ENCODE data around the gene FETUB. TPM values are rescaled to one million over a fixed set of nuclear protein-coding genes. Genes with fewer than 3 reads are reported as not detected.

Gene FETUB
- total RNA-seq, 1 experiment from 2014 or later, result not detected

DNA sequence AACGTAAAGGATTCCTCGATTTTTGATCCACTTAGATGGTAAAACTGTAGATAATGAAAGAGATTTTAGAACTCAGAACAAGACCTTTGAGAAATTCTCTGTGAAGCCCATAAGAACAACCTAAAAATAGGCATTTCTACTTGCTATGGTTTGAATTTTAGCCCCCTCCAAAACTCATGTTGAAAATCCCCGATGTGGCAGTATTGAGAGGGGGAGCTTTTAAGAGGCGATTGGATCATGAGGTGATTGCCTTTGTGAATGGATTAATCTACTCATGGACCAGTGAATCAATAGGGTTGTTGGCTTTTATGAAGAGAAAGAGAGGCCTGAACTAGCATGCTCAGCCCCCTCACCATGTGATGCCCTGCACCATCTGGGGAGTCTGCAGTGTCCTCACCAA lies 47.5 kb upstream of the FETUB start:
- no peaks in the 10 kb centered on the region for H3K9me3 ChIP-seq (ENCODE audit: control insufficient read depth in 1 of 2, insufficient read depth in 1 of 2, low read depth in 1 of 2, low read length in 2 of 2)
- no peaks in the 10 kb centered on the region for H3K79me2 ChIP-seq (ENCODE audit: insufficient read depth, low read length)
- no peaks in the 10 kb centered on the region for H4K20me1 ChIP-seq (ENCODE audit: insufficient read depth)
- H3K9ac ChIP-seq (ENCODE audit: low read length), result no peak overlapping the region
- no TSS peak for BruUV-seq (replicated peaks)
- DNase-seq (ENCODE audit: low read depth, low spot score) (no peak), ATAC-seq (no peak)
- no peak overlapping the region for H2AFZ ChIP-seq (ENCODE audit: low read depth, low read length, poor library complexity, severe bottlenecking)
- no peak overlapping the region for H3K4me3 ChIP-seq (replicated peaks in 1 of 2; ENCODE audit: low read depth in 1 of 2, low read length in 2 of 2)
- intact Hi-C loops (cut with micrococcal nuclease), result no loop called here
- RAD21 ChIA-PET (ENCODE audit: low non-redundant PET in 1 of 2, low total read pairs in 2 of 2, uncharacterized antibody in 2 of 2, unreplicated experiment in 2 of 2), result no interaction called here
- no peak for TF ChIP-seq ZNF274 (IDR thresholded peaks at IDR 0.05; ENCODE audit: low read depth, low read length)
- no peak for TF ChIP-seq EZH2phosphoT487 (IDR thresholded peaks at IDR 0.05; ENCODE audit: borderline replicate concordance)
- TF ChIP-seq SP1 (IDR thresholded peaks at IDR 0.05; ENCODE audit: low read depth), result no peak
- TF ChIP-seq POLR2AphosphoS5 (IDR thresholded peaks at IDR 0.05; ENCODE audit: low read depth, low read length), result no peak
- no peak for TF ChIP-seq SRF (IDR thresholded peaks at IDR 0.05; ENCODE audit: low read depth)
- no peak for TF ChIP-seq FOSL1 (IDR thresholded peaks at IDR 0.05; ENCODE audit: low read depth)
- no peak for TF ChIP-seq RAD21 (IDR thresholded peaks at IDR 0.05; ENCODE audit: low read depth)
- TF ChIP-seq CBX3 (IDR thresholded peaks at IDR 0.05; ENCODE audit: low read depth), result no peak
- TF ChIP-seq ELF1 (IDR thresholded peaks at IDR 0.05; ENCODE audit: borderline replicate concordance, low read depth), result no peak
- TF ChIP-seq JUND (IDR thresholded peaks at IDR 0.05), result no peak
- TF ChIP-seq, protein P1, sequence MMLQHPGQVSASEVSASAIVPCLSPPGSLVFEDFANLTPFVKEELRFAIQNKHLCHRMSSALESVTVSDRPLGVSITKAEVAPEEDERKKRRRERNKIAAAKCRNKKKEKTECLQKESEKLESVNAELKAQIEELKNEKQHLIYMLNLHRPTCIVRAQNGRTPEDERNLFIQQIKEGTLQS (IDR thresholded peaks at IDR 0.05), result no peak
- TF ChIP-seq YY1 (IDR thresholded peaks at IDR 0.05; ENCODE audit: extremely low read depth, insufficient replicate concordance, low read depth, low read length), result no peak
- CTCF ChIA-PET, result no interaction called here
- H3K27me3 ChIP-seq (ENCODE audit: insufficient read depth, low read length), result no peaks in the 10 kb centered on the region
- no peak overlapping the region for H3K27ac ChIP-seq (ENCODE audit: low read depth, low read length)
- peaks cover 16 to 24% of the 10 kb centered on the region in 2 experiments for H3K4me1 ChIP-seq (ENCODE audit: control insufficient read depth in 1 of 2, insufficient read depth in 2 of 2, low read length in 2 of 2)
- no peaks in the 10 kb centered on the region for H3K36me3 ChIP-seq (ENCODE audit: control insufficient read depth in 1 of 2, insufficient read depth in 2 of 2, low read length in 2 of 2)
- no peak overlapping the region for H3K4me2 ChIP-seq (ENCODE audit: low read length)
- no peaks in the 10 kb centered on the region for H3K9me2 ChIP-seq (ENCODE audit: insufficient read depth)
- POLR2A ChIA-PET, result no interaction called here

DNA sequence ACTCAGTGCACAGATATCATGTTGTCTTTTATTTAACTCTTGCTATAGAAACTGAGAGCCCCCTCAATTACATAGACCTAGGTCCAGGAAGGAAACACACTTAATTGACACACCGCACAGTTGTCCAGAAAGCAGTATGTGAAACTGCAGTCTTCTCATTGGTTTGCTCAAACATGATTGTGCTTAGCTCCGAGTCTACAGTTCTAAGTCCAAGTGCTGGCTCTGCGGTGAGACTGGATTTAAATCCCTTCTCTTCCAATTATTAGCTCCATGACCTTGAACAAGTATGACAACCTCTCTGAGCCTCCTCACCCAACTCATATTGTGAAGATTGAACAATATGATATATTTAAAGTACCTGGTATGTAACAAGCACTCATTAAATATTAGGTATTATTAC lies 46.3 kb upstream of the FETUB start:
- DNase-seq (ENCODE audit: low read depth, low spot score) (no peak), ATAC-seq (no peak)
- intact Hi-C loops (cut with micrococcal nuclease), result no loop called here
- H3K79me2 ChIP-seq (ENCODE audit: insufficient read depth, low read length), result no peaks in the 10 kb centered on the region
- no peaks in the 10 kb centered on the region for H3K9me3 ChIP-seq (ENCODE audit: control insufficient read depth in 1 of 2, insufficient read depth in 1 of 2, low read depth in 1 of 2, low read length in 2 of 2)
- no peak overlapping the region for H3K27ac ChIP-seq (ENCODE audit: low read depth, low read length)
- no peak overlapping the region for H3K4me3 ChIP-seq (replicated peaks in 1 of 2; ENCODE audit: low read depth in 1 of 2, low read length in 2 of 2)
- peaks cover 11 to 16% of the 10 kb centered on the region in 2 experiments for H3K4me1 ChIP-seq (ENCODE audit: control insufficient read depth in 1 of 2, insufficient read depth in 2 of 2, low read length in 2 of 2)
- no peaks in the 10 kb centered on the region for H3K27me3 ChIP-seq (ENCODE audit: insufficient read depth, low read length)
- no peaks in the 10 kb centered on the region for H3K36me3 ChIP-seq (ENCODE audit: control insufficient read depth in 1 of 2, insufficient read depth in 2 of 2, low read length in 2 of 2)
- ChIA-PET POLR2A (no interaction called here), CTCF (no interaction called here), RAD21 (ENCODE audit: low non-redundant PET in 1 of 2, low total read pairs in 2 of 2, uncharacterized antibody in 2 of 2, unreplicated experiment in 2 of 2) (no interaction called here)
- H4K20me1 ChIP-seq (ENCODE audit: insufficient read depth), result no peaks in the 10 kb centered on the region
- no peak overlapping the region for H2AFZ ChIP-seq (ENCODE audit: low read depth, low read length, poor library complexity, severe bottlenecking)
- no peaks in the 10 kb centered on the region for H3K9me2 ChIP-seq (ENCODE audit: insufficient read depth)
- BruUV-seq (replicated peaks), result no TSS peak
- H3K4me2 ChIP-seq (ENCODE audit: low read length), result no peak overlapping the region
- H3K9ac ChIP-seq (ENCODE audit: low read length), result no peak overlapping the region
- no peak for TF ChIP-seq YY1 (IDR thresholded peaks at IDR 0.05; ENCODE audit: extremely low read depth, insufficient replicate concordance, low read depth, low read length)
- no peak for TF ChIP-seq CBX3 (IDR thresholded peaks at IDR 0.05; ENCODE audit: low read depth)
- no peak for TF ChIP-seq CEBPB (IDR thresholded peaks at IDR 0.05; ENCODE audit: low read depth)
- no peak for TF ChIP-seq POLR2A (IDR thresholded peaks at IDR 0.05; ENCODE audit: borderline replicate concordance, extremely low read depth, insufficient read depth, insufficient read length)
- no peak for TF ChIP-seq EZH2 (IDR thresholded peaks at IDR 0.05)
- TF ChIP-seq, protein P2, sequence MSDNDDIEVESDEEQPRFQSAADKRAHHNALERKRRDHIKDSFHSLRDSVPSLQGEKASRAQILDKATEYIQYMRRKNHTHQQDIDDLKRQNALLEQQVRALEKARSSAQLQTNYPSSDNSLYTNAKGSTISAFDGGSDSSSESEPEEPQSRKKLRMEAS (IDR thresholded peaks at IDR 0.05), result no peak
- no peak for TF ChIP-seq SP1 (IDR thresholded peaks at IDR 0.05; ENCODE audit: low read depth)
- TF ChIP-seq ZFX (IDR thresholded peaks at IDR 0.05), result no peak
- TF ChIP-seq JUND (IDR thresholded peaks at IDR 0.05), result no peak
- no peak for TF ChIP-seq EZH2phosphoT487 (IDR thresholded peaks at IDR 0.05; ENCODE audit: borderline replicate concordance)
- TF ChIP-seq TCF7L2 (IDR thresholded peaks at IDR 0.05; ENCODE audit: borderline replicate concordance, extremely low read depth, insufficient read depth, insufficient read length), result no peak
- TF ChIP-seq, protein P3, sequence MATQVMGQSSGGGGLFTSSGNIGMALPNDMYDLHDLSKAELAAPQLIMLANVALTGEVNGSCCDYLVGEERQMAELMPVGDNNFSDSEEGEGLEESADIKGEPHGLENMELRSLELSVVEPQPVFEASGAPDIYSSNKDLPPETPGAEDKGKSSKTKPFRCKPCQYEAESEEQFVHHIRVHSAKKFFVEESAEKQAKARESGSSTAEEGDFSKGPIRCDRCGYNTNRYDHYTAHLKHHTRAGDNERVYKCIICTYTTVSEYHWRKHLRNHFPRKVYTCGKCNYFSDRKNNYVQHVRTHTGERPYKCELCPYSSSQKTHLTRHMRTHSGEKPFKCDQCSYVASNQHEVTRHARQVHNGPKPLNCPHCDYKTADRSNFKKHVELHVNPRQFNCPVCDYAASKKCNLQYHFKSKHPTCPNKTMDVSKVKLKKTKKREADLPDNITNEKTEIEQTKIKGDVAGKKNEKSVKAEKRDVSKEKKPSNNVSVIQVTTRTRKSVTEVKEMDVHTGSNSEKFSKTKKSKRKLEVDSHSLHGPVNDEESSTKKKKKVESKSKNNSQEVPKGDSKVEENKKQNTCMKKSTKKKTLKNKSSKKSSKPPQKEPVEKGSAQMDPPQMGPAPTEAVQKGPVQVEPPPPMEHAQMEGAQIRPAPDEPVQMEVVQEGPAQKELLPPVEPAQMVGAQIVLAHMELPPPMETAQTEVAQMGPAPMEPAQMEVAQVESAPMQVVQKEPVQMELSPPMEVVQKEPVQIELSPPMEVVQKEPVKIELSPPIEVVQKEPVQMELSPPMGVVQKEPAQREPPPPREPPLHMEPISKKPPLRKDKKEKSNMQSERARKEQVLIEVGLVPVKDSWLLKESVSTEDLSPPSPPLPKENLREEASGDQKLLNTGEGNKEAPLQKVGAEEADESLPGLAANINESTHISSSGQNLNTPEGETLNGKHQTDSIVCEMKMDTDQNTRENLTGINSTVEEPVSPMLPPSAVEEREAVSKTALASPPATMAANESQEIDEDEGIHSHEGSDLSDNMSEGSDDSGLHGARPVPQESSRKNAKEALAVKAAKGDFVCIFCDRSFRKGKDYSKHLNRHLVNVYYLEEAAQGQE (IDR thresholded peaks at IDR 0.05; ENCODE audit: low read depth), result no peak
- no peak for TF ChIP-seq SIN3A (IDR thresholded peaks at IDR 0.05; ENCODE audit: low read depth)
- TF ChIP-seq, protein P1 (IDR thresholded peaks at IDR 0.05), result no peak

All from HCT116 (cell line).